Measurements from ENCODE around the gene CHST2.

Gene CHST2

DNA sequence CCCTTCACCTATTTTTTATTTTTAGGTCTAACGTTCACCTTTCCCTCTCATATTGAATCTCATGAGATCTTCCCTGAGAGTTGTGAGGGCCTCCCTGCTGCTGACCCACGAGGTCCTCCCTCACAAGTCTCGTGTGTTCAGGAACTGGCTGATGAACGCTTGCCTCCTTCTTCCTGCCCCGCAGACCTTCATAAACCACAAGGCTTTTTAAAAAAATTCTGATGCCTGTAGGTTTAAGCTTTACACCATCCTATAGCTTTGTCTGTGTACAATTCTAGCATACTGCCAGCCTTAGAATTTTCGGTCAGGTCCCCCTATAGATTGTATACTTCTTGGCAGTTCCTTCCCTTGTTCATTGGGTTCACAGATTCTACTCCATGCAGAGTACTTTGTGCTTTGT is 50.5 kb downstream of the CHST2 start:
- no peak overlapping the region for H3K4me3 ChIP-seq (ENCODE audit: low read depth, low read length)
- H3K27me3 ChIP-seq (ENCODE audit: control insufficient read depth, insufficient read depth, low read length), result no peaks in the 10 kb centered on the region
- no peak overlapping the region for H3K9ac ChIP-seq (ENCODE audit: low read depth, low read length)
- peaks cover 6% of the 10 kb centered on the region; the same call in 1 of the 2 replicates for H3K9me3 ChIP-seq (ENCODE audit: control insufficient read depth, insufficient read depth, low read length)
- peaks cover 5% of the 10 kb centered on the region; the same call in 1 of the 2 replicates for H3K4me1 ChIP-seq (ENCODE audit: control insufficient read depth, insufficient read depth, low read length)
- no peaks in the 10 kb centered on the region for H3K36me3 ChIP-seq (ENCODE audit: control insufficient read depth, insufficient read depth, low read length)
- no peak overlapping the region for H3K27ac ChIP-seq (ENCODE audit: low read depth, low read length)

DNA sequence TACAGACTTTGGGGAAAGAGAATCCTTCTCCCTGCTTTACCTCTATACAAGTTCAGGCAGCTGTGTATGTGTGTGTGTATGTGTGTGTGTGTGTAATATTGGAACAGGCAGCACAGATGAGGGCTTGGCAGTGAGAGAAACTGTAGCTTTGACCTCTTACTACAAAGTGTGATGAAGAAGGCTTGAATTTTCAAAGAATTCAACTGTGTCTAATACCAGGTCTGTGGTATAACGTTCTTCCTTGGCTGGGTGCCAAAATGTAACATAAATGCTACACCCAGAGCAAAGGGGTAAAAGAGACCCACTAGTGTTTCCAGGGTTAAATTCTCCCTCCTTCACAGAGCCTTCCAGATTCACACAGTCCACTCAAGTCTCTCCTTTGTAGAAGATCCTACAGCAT is 51.1 kb downstream of the CHST2 start:
- H3K4me3 ChIP-seq (ENCODE audit: low read depth, low read length), result no peak overlapping the region
- H3K9ac ChIP-seq (ENCODE audit: low read depth, low read length), result no peak overlapping the region
- H3K36me3 ChIP-seq (ENCODE audit: control insufficient read depth, insufficient read depth, low read length), result no peaks in the 10 kb centered on the region

DNA sequence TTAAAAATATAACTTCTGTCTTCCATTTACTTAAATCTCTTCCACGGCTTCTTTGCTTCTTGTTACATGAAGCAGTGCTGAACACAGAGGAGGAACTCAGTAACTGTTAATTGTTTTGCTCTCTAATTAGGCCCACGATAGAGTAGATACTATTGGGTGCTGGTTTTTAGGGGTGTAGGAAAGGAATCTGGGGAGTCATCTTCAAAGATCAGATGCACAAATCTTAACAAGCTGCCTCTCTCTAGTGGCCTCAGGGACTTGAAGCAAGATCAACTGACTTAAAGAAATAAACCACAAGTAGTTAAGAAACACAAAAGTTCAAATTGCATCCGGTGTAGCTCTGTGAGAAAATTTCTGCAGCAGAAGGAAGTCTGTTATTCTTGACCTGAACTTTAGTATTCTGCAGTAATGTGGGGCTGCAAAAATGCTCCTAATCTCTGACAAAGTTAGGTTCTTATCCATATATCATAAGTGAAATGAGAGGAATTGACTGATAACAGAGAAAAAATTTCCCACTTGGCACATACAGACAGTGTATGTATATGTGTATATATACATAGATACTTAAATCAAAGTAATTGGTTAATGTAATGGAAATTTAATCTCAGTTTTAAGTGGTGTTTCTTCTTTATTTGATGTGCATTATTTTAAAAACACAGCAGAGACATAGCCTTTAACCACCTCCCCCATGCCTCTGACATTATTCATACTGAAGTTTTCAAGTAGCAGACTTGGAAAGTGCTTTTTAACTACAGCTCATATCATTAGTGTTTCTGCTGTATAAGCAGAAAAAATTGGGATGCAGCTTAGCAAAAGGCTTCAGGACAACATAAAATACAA is 51.8 kb downstream of the CHST2 start:
- peaks cover 6% of the 10 kb centered on the region; the same call in 1 of the 2 replicates for H3K9me3 ChIP-seq (ENCODE audit: control insufficient read depth, insufficient read depth, low read length)
- no peaks in the 10 kb centered on the region for H3K27me3 ChIP-seq (ENCODE audit: control insufficient read depth, insufficient read depth, low read length)
- H3K36me3 ChIP-seq (ENCODE audit: control insufficient read depth, insufficient read depth, low read length), result no peaks in the 10 kb centered on the region
- no peaks in the 10 kb centered on the region for H3K4me1 ChIP-seq (ENCODE audit: control insufficient read depth, insufficient read depth, low read length)
- H3K9ac ChIP-seq (ENCODE audit: low read depth, low read length), result no peak overlapping the region
- H3K4me3 ChIP-seq (ENCODE audit: low read depth, low read length), result no peak overlapping the region
- H3K27ac ChIP-seq (ENCODE audit: low read depth, low read length), result no peak overlapping the region

More for the DNA sequence above, 51.1 kb downstream of the CHST2 start:
- H3K9me3 ChIP-seq (ENCODE audit: control insufficient read depth, insufficient read depth, low read length), result peaks cover 6% of the 10 kb centered on the region; the same call in 1 of the 2 replicates
- H3K27me3 ChIP-seq (ENCODE audit: control insufficient read depth, insufficient read depth, low read length), result no peaks in the 10 kb centered on the region
- no peak overlapping the region for H3K27ac ChIP-seq (ENCODE audit: low read depth, low read length)
- no peaks in the 10 kb centered on the region for H3K4me1 ChIP-seq (ENCODE audit: control insufficient read depth, insufficient read depth, low read length)

DNA sequence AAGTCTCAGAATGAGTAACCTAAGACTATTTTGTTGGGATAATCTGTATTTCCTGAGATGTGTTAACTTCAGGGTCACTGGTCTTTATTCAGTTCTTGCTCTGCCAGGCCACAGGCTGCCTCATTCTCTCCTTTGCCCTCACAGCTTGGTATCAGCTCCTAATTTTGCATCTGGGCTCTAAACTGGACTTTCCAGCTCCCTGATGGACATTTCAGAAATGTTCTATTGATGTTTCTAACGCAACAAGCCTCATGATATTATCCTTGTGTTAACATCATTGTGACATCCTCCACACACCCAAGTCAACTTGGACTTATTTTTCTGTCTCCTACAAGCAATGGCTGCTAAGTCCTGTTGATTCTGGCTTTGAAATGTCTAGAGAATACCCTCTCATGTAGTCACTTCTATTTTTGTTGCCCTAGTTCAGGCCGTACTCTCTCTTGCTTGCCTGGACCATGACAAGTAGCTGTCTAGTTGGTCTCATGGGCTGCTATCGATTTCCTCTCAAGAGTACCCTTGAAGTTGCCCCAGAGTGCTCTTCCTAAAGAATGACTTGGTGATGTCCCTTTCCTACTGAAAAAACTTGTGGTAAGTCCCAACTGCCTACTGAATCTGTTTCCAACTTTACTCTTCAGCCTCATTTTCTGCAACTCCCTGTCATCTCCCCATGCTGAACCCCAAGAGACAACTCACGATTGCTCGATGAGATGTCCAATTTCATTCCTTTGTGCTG is 52.7 kb downstream of the CHST2 start:
- H3K36me3 ChIP-seq (ENCODE audit: control insufficient read depth, insufficient read depth, low read length), result no peaks in the 10 kb centered on the region
- H3K27me3 ChIP-seq (ENCODE audit: control insufficient read depth, insufficient read depth, low read length), result no peaks in the 10 kb centered on the region
- no peak overlapping the region for H3K4me3 ChIP-seq (ENCODE audit: low read depth, low read length)
- H3K9ac ChIP-seq (ENCODE audit: low read depth, low read length), result no peak overlapping the region
- H3K4me1 ChIP-seq (ENCODE audit: control insufficient read depth, insufficient read depth, low read length), result no peaks in the 10 kb centered on the region
- no peak overlapping the region for H3K27ac ChIP-seq (ENCODE audit: low read depth, low read length)
- peaks cover 6% of the 10 kb centered on the region; the same call in 1 of the 2 replicates for H3K9me3 ChIP-seq (ENCODE audit: control insufficient read depth, insufficient read depth, low read length)

DNA sequence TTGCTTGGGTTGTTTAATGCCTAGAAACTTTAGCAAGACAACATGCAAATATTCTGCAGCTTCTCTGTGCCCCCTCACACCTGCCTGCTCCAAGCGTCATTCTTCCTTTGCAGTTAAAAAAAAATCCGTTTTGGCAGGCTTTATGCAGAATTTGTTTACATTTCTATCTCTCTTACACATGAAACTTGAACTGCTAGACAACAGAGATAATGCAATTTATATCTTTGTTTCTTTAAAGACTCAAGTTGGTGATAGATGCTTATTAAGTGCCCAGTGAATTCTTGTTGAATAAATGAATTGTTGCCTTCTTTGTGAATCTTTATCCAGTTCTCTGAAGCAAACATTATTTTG is 53.2 kb downstream of the CHST2 start:
- peaks cover 6% of the 10 kb centered on the region; the same call in 1 of the 2 replicates for H3K9me3 ChIP-seq (ENCODE audit: control insufficient read depth, insufficient read depth, low read length)
- no peaks in the 10 kb centered on the region for H3K27me3 ChIP-seq (ENCODE audit: control insufficient read depth, insufficient read depth, low read length)
- H3K4me1 ChIP-seq (ENCODE audit: control insufficient read depth, insufficient read depth, low read length), result no peaks in the 10 kb centered on the region
- H3K9ac ChIP-seq (ENCODE audit: low read depth, low read length), result no peak overlapping the region
- no peak overlapping the region for H3K27ac ChIP-seq (ENCODE audit: low read depth, low read length)
- no peaks in the 10 kb centered on the region for H3K36me3 ChIP-seq (ENCODE audit: control insufficient read depth, insufficient read depth, low read length)
- H3K4me3 ChIP-seq (ENCODE audit: low read depth, low read length), result no peak overlapping the region

DNA sequence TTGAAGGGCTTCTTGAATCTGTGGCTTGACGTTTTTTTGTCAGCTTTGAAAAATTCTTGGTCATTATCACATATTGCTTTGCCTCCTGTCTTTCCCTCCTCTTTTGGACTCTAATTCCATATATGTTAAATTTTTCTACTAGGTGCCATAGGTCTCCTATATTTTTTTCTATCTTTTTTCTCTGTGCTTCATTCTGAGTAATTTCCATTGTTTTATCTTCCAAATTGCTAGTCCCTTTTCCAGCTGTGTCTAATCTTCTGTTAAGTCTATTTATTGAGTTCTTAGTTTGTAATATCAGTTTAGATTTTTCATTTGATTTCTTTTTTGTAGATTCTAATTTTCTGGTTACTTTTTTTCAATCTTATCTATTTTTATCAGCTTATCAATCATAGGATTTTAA is 53.7 kb downstream of the CHST2 start:
- no peak overlapping the region for H3K4me3 ChIP-seq (ENCODE audit: low read depth, low read length)
- no peaks in the 10 kb centered on the region for H3K36me3 ChIP-seq (ENCODE audit: control insufficient read depth, insufficient read depth, low read length)
- H3K27me3 ChIP-seq (ENCODE audit: control insufficient read depth, insufficient read depth, low read length), result no peaks in the 10 kb centered on the region
- peaks cover 6% of the 10 kb centered on the region; the same call in 1 of the 2 replicates for H3K9me3 ChIP-seq (ENCODE audit: control insufficient read depth, insufficient read depth, low read length)
- H3K27ac ChIP-seq (ENCODE audit: low read depth, low read length), result no peak overlapping the region
- no peaks in the 10 kb centered on the region for H3K4me1 ChIP-seq (ENCODE audit: control insufficient read depth, insufficient read depth, low read length)
- no peak overlapping the region for H3K9ac ChIP-seq (ENCODE audit: low read depth, low read length)

Measured in HUES48 (cell line).